Keratinocyte (primary cell): Measurements from ENCODE around the gene PLAAT2. TPM values are rescaled to one million over a fixed set of nuclear protein-coding genes. Genes with fewer than 3 reads are reported as not detected.

Experiments used
- DNase-seq: peaks from one replicate; pipeline ENCODE4 v3.0.0-alpha.2; 2011; ENCODE audit warnings: low read depth, missing footprints, low spot score
- FAIRE-seq: peaks from 2 replicates; lab custom pipeline; 2011; peaks lifted over from hg19 to GRCh38; lab: Jason Lieb, UNC
- H2AFZ ChIP-seq: 2 replicates; pipeline ENCODE4 v1.6.0; 2012; ENCODE audit warnings: low read length, control low read depth, inconsistent platforms; ENCODE audit not compliant: control insufficient read depth
- H3K27ac ChIP-seq: 2 replicates; pipeline ENCODE4 v1.5.1; 2011; ENCODE audit warnings: low read length; ENCODE audit not compliant: control insufficient read depth, insufficient read depth
- H3K27me3 ChIP-seq: 3 replicates; pipeline ENCODE4 v1.6.0; 2011; ENCODE audit warnings: low read length; ENCODE audit not compliant: control insufficient read depth, insufficient read depth; ENCODE audit errors: extremely low read depth
- H3K36me3 ChIP-seq, 2 experiments: 2 replicates in 1 of 2; 3 replicates in 1 of 2; pipeline ENCODE4 v1.5.1; 2011; ENCODE audit warnings: low read length in 2 of 2, mild to moderate bottlenecking in 1 of 2; ENCODE audit not compliant: control insufficient read depth in 2 of 2, insufficient read depth in 2 of 2; ENCODE audit errors: extremely low read depth in 1 of 2
- H3K4me1 ChIP-seq: 3 replicates; pipeline ENCODE4 v1.5.1; 2011; ENCODE audit warnings: low read length; ENCODE audit not compliant: control insufficient read depth, insufficient read depth; ENCODE audit errors: extremely low read depth
- H3K4me2 ChIP-seq: 3 replicates; pipeline ENCODE4 v1.6.0; 2011; ENCODE audit warnings: low read depth, low read length; ENCODE audit not compliant: control insufficient read depth, insufficient read depth; ENCODE audit errors: extremely low read depth
- H3K4me3 ChIP-seq, 3 experiments: fragments of 200-600 bp in 1 of 3; sonication (generic) in 1 of 3; 2 replicates in 2 of 3; 3 replicates in 1 of 3; pipeline ENCODE4 v1.5.1; 2011 to 2016; ENCODE audit warnings: low read length in 3 of 3, mild to moderate bottlenecking in 3 of 3, control low read depth in 2 of 3, inconsistent platforms in 1 of 3, low read depth in 1 of 3, mixed read lengths in 1 of 3, mixed run types in 1 of 3, moderate library complexity in 1 of 3; ENCODE audit not compliant: control insufficient read depth in 2 of 3, insufficient read depth in 2 of 3; ENCODE audit errors: extremely low read depth in 1 of 3
- H3K79me2 ChIP-seq: 2 replicates; pipeline ENCODE4 v1.6.0; 2012; ENCODE audit warnings: low read length; ENCODE audit not compliant: control insufficient read depth, insufficient read depth
- H3K9ac ChIP-seq: 3 replicates; pipeline ENCODE4 v1.6.0; 2011; ENCODE audit warnings: low read length; ENCODE audit not compliant: control insufficient read depth, insufficient read depth; ENCODE audit errors: extremely low read depth
- H3K9me1 ChIP-seq: 3 replicates; pipeline ENCODE4 v1.6.0; 2011; ENCODE audit warnings: low read length; ENCODE audit not compliant: control insufficient read depth, insufficient read depth; ENCODE audit errors: extremely low read depth
- H3K9me3 ChIP-seq: 2 replicates; pipeline ENCODE4 v1.5.1; 2012; ENCODE audit warnings: low read depth, low read length; ENCODE audit not compliant: control insufficient read depth
- H4K20me1 ChIP-seq: 3 replicates; pipeline ENCODE4 v1.6.0; 2011; ENCODE audit warnings: low read length; ENCODE audit not compliant: control insufficient read depth, insufficient read depth; ENCODE audit errors: extremely low read depth
- EZH2 ChIP-seq: IDR thresholded peaks from one replicate; pipeline ENCODE4 v1.6.1; 2012; ENCODE audit warnings: inconsistent platforms, mild to moderate bottlenecking, low read length, moderate library complexity
- dilution Hi-C: fragments of 300-500 bp; cut with MboI; formaldehyde crosslinking; loops from one replicate; pipeline ENCODE4 v1.7.0; 2020; ENCODE audit warnings: low sequenced_read_pairs; ENCODE audit not compliant: extremely low pct_ligation_motif_present
- polyA plus RNA-seq, 5 experiments: library from polyadenylated mRNA; depleted of rRNA in 3 of 5; stranded (reverse) in 3 of 5; stranded (forward) in 1 of 5; unstranded in 1 of 5; fragments of >200 nt; gene quantifications; 1 replicate in 1 of 5; 2 replicates in 3 of 5; 3 replicates in 1 of 5; pipeline versions ENCODE4 v1.2.1 to v1.2.3, GENCODE V29; 2011 to 2012; ENCODE audit warnings: missing spikeins in 2 of 5, low read depth in 1 of 5, low replicate concordance in 1 of 5
- TF ChIP-seq, protein P1 (sequence below), 3 experiments: IDR thresholded peaks in 1 of 3; conservative IDR thresholded peaks in 1 of 3; optimal IDR thresholded peaks in 1 of 3; 2 replicates in 2 of 3; 3 replicates in 1 of 3; pipeline versions ENCODE3 to v1.5.1; 2011; ENCODE audit warnings: low read length in 3 of 3, mild to moderate bottlenecking in 3 of 3, moderate library complexity in 2 of 3, control low read depth in 1 of 3, inconsistent platforms in 1 of 3; ENCODE audit not compliant: insufficient read depth in 2 of 3; ENCODE audit errors: extremely low read depth in 1 of 3

PLAAT2 gene
- polyA plus RNA-seq, 1 donor (not counting 4 experiments of a cell fraction or from before 2014, with no cell fraction given) = 0.29 TPM

DNA sequence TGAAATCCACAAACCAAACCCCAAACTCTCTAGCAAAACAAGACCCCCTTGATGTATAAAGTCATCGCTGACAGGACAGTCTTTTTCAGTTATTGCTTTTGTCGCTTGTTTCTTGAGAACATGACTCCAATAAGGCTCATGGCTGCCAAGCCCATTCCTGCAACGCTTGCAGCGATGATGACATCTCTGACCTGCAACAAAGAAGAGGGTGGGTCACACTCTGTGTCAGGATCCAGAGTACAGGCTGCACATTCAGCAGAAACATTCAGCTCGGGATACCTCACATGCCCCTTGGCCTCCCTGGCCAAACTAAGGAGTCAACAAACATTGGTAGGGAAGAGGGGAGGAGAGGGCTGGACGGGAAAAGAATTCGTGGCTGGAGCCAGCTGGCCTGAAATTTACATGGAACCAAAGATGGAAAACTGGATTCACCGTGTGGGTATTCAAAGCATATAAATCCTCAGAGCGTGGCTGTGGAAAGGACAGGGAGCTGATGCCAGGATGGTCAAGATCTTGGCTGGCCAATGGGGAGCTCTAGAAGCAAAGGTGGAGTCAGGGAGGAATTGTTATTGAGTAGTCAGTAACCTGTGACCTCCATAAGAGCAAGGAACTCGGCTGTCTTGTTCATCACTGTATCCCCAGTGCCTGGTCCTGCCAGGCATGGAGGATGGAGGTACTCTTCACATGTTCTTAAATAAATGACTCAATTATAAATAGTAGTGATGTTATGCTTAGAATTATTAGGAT is 11.8 kb upstream of the PLAAT2 start:
- peak overlapping the region; percentile 12 for H2AFZ ChIP-seq
- no peak for DNase-seq
- H3K4me2 ChIP-seq = no peak overlapping the region
- H3K9ac ChIP-seq = no peak overlapping the region
- TF ChIP-seq, protein P1, sequence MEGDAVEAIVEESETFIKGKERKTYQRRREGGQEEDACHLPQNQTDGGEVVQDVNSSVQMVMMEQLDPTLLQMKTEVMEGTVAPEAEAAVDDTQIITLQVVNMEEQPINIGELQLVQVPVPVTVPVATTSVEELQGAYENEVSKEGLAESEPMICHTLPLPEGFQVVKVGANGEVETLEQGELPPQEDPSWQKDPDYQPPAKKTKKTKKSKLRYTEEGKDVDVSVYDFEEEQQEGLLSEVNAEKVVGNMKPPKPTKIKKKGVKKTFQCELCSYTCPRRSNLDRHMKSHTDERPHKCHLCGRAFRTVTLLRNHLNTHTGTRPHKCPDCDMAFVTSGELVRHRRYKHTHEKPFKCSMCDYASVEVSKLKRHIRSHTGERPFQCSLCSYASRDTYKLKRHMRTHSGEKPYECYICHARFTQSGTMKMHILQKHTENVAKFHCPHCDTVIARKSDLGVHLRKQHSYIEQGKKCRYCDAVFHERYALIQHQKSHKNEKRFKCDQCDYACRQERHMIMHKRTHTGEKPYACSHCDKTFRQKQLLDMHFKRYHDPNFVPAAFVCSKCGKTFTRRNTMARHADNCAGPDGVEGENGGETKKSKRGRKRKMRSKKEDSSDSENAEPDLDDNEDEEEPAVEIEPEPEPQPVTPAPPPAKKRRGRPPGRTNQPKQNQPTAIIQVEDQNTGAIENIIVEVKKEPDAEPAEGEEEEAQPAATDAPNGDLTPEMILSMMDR (optimal IDR thresholded peaks at IDR 0.05 in 1 of 3, IDR thresholded peaks at IDR 0.05 in 1 of 3, conservative IDR thresholded peaks at IDR 0.05 in 1 of 3; ENCODE audit: extremely low read depth in 1 of 3, insufficient read depth in 2 of 3, low read length in 3 of 3) = no peak
- TF ChIP-seq EZH2 = no peak
- H3K4me1 ChIP-seq = no peaks in the 10 kb centered on the region
- H3K27me3 ChIP-seq = no peaks in the 10 kb centered on the region
- no peaks in the 10 kb centered on the region for H3K79me2 ChIP-seq
- H3K27ac ChIP-seq = no peak overlapping the region
- no peaks in the 10 kb centered on the region for H3K9me3 ChIP-seq
- no peaks in the 10 kb centered on the region for H3K9me1 ChIP-seq
- no peak for FAIRE-seq
- no peaks in the 10 kb centered on the region for H3K36me3 ChIP-seq
- dilution Hi-C loops = no loop called here
- no peaks in the 10 kb centered on the region for H4K20me1 ChIP-seq
- H3K4me3 ChIP-seq = no peak overlapping the region

DNA sequence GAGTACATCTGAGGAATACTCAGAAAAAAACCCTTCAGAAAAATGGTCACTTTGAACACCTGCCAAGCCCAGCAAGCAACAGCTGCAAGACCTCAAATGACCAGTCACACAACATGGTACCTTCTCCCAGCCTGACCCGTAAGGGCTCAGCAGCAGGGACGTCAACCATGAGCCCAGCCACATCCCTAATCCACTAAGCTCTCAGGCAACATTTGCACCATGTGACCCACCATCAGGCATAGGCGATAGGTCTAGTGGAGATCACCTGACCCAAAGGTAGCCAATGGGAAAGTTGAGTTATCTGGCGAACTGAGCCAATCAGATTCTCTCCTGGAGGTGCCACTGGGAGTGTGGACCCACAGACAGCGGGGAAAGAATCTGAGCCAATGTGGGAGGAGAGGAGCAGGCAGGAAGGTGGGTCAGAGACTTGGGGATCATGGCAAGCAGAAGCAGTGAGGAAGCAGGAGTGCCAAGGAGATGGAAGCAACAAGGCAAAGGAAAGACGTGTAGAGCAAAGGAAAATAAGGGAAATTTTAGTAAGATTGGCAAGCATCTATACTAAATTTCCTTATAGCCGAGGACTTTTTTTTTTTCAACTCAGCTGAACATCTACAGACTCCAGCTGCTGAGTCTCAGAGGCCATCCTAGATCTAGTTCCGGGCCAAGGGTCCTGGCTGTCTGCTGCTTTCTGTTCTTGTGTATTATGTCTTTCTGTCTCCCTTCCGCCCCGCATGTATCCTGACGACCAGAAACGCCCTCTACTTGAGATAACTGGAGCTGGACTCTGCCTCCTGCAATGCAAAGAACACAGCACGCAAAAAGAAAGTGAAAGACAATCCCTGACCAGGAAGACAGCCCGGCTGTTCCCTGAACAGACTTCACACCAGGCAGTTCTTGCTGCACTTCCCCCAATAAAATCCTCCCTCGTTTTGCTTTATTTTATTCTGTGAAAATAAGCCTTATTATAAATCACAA is 11.0 kb upstream of the PLAAT2 start:
- H2AFZ ChIP-seq = no peak overlapping the region

More for the DNA sequence above, 11.0 kb upstream of the PLAAT2 start:
- no peaks in the 10 kb centered on the region for H3K79me2 ChIP-seq
- dilution Hi-C loops = no loop called here
- H3K4me1 ChIP-seq = no peaks in the 10 kb centered on the region
- no peak overlapping the region for H3K4me2 ChIP-seq
- no peak overlapping the region for H3K27ac ChIP-seq
- DNase-seq (no peak), FAIRE-seq (no peak)
- no peak overlapping the region for H3K4me3 ChIP-seq
- H3K9ac ChIP-seq = no peak overlapping the region
- no peaks in the 10 kb centered on the region for H4K20me1 ChIP-seq
- no peaks in the 10 kb centered on the region for H3K9me1 ChIP-seq
- H3K9me3 ChIP-seq = no peaks in the 10 kb centered on the region
- no peaks in the 10 kb centered on the region for H3K36me3 ChIP-seq
- TF ChIP-seq, protein P1 (optimal IDR thresholded peaks at IDR 0.05 in 1 of 3, IDR thresholded peaks at IDR 0.05 in 1 of 3, conservative IDR thresholded peaks at IDR 0.05 in 1 of 3; ENCODE audit: extremely low read depth in 1 of 3, insufficient read depth in 2 of 3, low read length in 3 of 3) = no peak
- no peak for TF ChIP-seq EZH2
- H3K27me3 ChIP-seq = no peaks in the 10 kb centered on the region
